GM21723 (cell line): ENCODE data around the gene BCCIP.

Source experiments
- ATAC-seq: cut with Tn5 transposase; IDR thresholded peaks from one replicate; pipeline ENCODE4 v1.9.1; 2021; ENCODE audit warnings: mild to moderate bottlenecking, moderate library complexity; ENCODE audit not compliant: unreplicated experiment

Gene BCCIP

GRCh38 chr10:125797424-125797823, 25.9 kb upstream of the BCCIP start:
- ATAC-seq, result no peak

GRCh38 chr10:125797994-125798662, 25.2 kb upstream of the BCCIP start:
- ATAC-seq, result no peak

GRCh38 chr10:125799451-125800182, 23.7 kb upstream of the BCCIP start:
- no peak for ATAC-seq

GRCh38 chr10:125801574-125801973, 21.8 kb upstream of the BCCIP start:
- no peak for ATAC-seq

GRCh38 chr10:125802131-125802530, 21.2 kb upstream of the BCCIP start:
- no peak for ATAC-seq

- ATAC-seq, result no peak
Observed at GRCh38 chr10:125802739-125803138, 20.6 kb upstream of the BCCIP start.

GRCh38 chr10:125808047-125808446, 15.3 kb upstream of the BCCIP start:
- ATAC-seq, result no peak

- ATAC-seq, result no peak
Observed at GRCh38 chr10:125811251-125811650, 12.1 kb upstream of the BCCIP start.

GRCh38 chr10:125812128-125812750, 11.1 kb upstream of the BCCIP start:
- ATAC-seq, result no peak

GRCh38 chr10:125815764-125816163, 7.6 kb upstream of the BCCIP start:
- ATAC-seq, result no peak

GRCh38 chr10:125816548-125816947, 6.8 kb upstream of the BCCIP start:
- ATAC-seq, result no peak

GRCh38 chr10:125817337-125817946, 5.9 kb upstream of the BCCIP start:
- no peak for ATAC-seq

GRCh38 chr10:125820701-125821100, 2.6 kb upstream of the BCCIP start:
- ATAC-seq, result peak; percentile 44

- ATAC-seq, result peak; percentile 4
Observed at GRCh38 chr10:125823663-125824251, 411 bp downstream of the BCCIP start.

- no peak for ATAC-seq
Observed at GRCh38 chr10:125824736-125825135, 1.4 kb downstream of the BCCIP start.

GRCh38 chr10:125827133-125827532, 3.8 kb downstream of the BCCIP start:
- no peak for ATAC-seq

- ATAC-seq, result no peak
Observed at GRCh38 chr10:125828311-125828710, 5.0 kb downstream of the BCCIP start.

- no peak for ATAC-seq
Observed at GRCh38 chr10:125836746-125837145, 13.4 kb downstream of the BCCIP start.

- no peak for ATAC-seq
Observed at GRCh38 chr10:125838802-125839575, 15.6 kb downstream of the BCCIP start.

- ATAC-seq, result no peak
Observed at GRCh38 chr10:125840406-125840805, 17.1 kb downstream of the BCCIP start.

GRCh38 chr10:125840955-125841354, 17.6 kb downstream of the BCCIP start:
- ATAC-seq, result no peak
